Measurements from ENCODE around the gene TNFRSF6B. TPM values are rescaled to one million over a fixed set of nuclear protein-coding genes. Genes with fewer than 3 reads are reported as not detected.

The TNFRSF6B gene
- polyA plus RNA-seq, 3 donors, result 1.3 to 1.7 (median 1.4) TPM

DNA sequence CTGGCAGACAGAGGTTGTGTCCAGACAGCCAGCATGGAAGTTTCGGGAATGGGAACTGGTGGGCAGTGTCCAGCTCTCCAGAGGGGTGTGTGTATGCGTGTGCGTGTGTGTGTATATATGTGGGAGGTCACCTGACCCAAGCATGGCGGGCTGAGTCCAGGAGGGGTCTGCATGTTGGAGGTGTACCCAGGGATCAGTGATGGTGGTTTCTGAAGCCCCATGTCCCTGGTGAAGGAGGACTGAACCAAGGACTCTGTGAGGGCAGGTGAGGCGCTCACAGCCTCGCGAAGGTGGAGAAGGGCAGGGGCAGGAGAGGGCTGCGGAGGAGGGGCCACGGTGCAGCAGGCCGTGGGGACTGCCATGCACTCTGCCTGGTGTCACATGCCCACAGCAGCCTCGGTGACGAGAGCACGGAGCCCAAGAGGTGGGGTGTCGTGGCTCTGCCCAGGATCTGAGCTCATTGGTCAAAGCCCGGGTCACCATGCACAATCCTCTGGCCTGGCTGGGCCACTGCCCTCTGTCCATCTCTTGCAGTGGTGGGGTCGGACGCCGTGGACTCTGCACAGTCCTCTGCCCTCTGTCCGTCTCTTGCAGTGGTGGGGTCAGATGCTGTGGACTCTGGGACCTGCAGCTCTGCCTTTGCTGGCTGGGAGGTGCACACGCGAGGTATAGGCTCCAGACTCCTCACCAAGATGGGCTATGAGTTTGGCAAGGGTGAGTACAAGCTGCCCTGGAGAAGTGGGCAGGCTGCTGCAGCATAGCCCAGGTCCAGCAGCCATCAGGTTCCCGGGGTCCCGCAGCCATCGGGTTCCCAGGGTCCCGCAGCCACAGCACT is 37.9 kb downstream of the TNFRSF6B start:
- DNase-seq (ENCODE audit: low read depth in 3 of 3, low spot score in 2 of 3), result no peak

GRCh38 chr20:63734946-63735858 is 38.8 kb downstream of the TNFRSF6B start:
- no peak for DNase-seq (ENCODE audit: low read depth in 3 of 3, low spot score in 2 of 3)

DNA sequence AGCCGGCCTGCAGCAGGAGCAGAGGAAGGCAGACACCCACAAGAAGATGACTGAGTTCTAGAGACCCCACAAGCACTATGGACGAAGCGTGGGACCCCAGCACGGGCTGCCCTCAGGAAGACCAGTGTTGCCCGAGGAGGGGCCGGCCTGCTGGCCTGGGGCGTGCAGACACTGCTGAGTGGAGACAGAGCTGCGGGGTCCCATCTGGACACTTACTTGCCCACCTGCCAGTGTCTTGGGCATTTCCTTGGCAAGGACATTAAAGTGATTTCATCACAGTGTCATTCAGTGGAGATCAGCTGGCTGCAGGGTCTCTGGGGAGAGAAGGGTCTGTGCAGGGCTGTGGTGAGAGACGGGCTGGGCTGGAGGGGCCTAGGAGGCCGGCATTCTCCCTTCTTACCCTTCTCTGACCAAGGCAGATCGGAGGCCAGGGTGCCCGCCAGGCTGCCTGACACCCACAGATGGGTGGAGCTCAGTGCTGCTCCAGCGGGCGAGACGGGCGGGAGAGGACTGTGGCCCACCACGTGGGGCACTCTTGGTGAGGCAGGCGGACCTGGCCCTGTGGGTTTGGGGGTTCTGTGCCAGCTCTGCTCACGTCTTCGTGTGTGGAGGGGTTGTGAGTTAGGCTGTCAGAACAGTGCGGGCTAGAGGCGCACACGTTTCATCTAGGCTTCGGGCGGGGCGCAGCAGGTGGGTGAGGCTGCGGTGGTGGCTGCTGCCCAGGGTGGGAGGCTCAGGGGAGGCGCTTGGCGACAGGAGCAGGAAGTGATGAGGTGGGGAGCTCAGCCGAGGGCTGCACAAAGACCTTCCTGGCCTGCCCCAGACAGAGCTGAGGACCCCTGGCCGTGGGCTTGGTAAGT is 39.6 kb downstream of the TNFRSF6B start, which contains the start of gene LIME1:
LIME1 (plus strand) TSS at position 806 of the 860 bp plus-strand sequence. CDS start 886 bp downstream, outside the sequence.
- DNase-seq (ENCODE audit: low read depth in 3 of 3, low spot score in 2 of 3), result no peak

DNA sequence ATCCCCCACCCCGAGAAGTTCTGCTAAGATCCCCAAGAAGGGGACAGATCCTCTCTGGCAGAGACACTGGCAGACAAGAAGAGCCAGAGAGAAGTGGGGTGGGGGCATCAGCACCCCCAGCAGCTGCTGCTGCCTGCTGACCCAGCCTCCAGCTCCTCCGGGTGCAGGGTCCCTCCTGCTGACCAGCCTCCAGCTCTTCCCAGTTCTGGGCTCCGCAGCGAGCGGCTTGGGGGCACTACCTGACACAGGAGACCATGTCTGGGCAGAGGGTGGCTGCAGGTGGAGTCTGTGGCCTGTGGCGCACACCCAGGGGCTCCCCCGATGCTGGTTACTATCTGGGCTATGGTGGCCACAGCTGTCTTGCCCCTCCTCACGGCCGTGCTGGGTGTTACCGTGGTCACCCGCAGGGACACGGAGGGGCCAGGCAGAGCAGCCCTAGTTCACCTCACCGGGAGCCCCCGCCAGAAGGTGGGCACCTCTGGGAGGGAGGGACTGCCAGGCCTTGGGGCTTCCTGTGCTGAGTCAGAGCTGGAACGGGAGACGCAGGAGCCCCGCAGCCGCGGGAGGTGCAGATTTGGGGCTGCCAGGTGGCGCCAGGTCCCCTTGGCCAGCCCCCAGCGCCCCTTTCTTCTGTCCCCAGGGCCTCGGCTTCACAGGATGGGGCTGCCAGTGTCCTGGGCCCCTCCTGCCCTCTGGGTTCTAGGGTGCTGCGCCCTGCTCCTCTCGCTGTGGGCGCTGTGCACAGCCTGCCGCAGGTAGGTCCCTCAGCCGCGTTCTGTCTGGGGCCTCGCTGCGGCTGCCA is 40.6 kb downstream of the TNFRSF6B start:
- no peak for DNase-seq (ENCODE audit: low read depth in 3 of 3, low spot score in 2 of 3)

DNA sequence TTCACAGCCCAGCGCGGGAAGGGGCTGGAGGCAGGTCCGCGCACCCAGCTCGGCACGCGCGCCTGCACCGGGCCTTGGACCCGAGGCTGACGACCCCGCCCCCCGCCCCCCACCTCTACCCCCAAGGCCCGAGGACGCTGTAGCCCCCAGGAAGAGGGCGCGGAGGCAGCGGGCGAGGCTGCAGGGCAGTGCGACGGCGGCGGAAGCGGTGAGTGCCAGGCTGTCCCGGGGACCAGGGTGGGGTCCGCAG is 41.2 kb downstream of the TNFRSF6B start:
- no peak for DNase-seq (ENCODE audit: low read depth in 3 of 3, low spot score in 2 of 3)

GRCh38 chr20:63737945-63738686 is 41.7 kb downstream of the TNFRSF6B start:
- DNase-seq (ENCODE audit: low read depth in 3 of 3, low spot score in 2 of 3), result no peak

- DNase-seq (ENCODE audit: low read depth in 3 of 3, low spot score in 2 of 3), result peak in 1 of 3 donors; percentile 43
Measured at GRCh38 chr20:63738687-63739129, 42.3 kb downstream of the TNFRSF6B start.

- peak; percentile 36 to 70 (median 60) for DNase-seq (ENCODE audit: low read depth in 3 of 3, low spot score in 2 of 3)
Measured at GRCh38 chr20:63739130-63740069, 42.9 kb downstream of the TNFRSF6B start, which contains the start of gene SLC2A4RG. Gene SLC2A4RG, plus strand, starts transcription at chr20:63739776. Its CDS starts 137 bp downstream, at chr20:63739913.

- DNase-seq (ENCODE audit: low read depth in 3 of 3, low spot score in 2 of 3), result no peak
Measured at GRCh38 chr20:63740070-63740626, 43.7 kb downstream of the TNFRSF6B start.

GRCh38 chr20:63740627-63741353 is 44.3 kb downstream of the TNFRSF6B start:
- peak; percentile 60 to 76 (median 73) for DNase-seq (ENCODE audit: low read depth in 3 of 3, low spot score in 2 of 3)

DNA sequence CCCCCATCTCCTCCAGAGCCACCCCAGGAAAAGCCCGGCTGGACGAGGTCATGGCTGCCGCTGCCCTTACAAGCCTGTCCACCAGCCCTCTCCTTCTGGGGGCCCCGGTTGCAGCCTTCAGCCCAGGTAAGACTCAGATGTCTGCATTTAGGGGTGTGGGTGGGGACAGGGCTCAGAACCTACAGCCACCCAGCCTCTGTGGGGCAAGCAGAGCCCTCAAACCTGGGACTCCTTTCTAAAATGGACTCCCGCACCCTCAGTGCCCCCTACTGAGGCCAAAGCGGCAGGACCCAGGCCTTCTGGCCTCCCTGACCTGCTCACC is 44.9 kb downstream of the TNFRSF6B start:
- no peak for DNase-seq (ENCODE audit: low read depth in 3 of 3, low spot score in 2 of 3)

DNA sequence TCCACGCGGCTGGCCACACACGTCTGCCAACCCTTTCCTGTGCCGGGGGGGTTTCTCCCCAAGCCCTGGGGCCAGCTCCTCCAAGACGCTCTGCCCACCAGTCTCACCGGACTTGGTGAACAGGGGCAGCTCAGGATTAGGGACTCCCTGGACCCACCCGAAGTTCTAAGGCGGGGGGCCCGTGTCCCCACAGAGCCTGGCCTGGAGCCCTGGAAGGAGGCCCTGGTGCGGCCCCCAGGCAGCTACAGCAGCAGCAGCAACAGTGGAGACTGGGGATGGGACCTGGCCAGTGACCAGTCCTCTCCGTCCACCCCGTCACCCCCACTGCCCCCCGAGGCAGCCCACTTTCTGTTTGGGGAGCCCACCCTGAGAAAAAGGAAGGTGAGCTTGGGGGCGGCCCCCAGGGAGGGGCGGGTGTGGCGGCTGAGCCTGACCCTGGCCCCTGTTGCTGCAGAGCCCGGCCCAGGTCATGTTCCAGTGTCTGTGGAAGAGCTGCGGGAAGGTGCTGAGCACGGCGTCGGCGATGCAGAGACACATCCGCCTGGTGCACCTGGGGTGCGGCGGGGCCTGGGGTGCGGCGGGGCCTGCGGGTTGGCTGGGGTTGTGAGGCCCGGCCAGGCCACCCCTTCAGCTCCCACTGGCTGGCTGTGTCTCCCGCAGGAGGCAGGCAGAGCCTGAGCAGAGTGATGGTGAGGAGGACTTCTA is 45.4 kb downstream of the TNFRSF6B start:
- no peak for DNase-seq (ENCODE audit: low read depth in 3 of 3, low spot score in 2 of 3)

- no peak for DNase-seq (ENCODE audit: low read depth in 3 of 3, low spot score in 2 of 3)
Measured at GRCh38 chr20:63742381-63743024, 46.1 kb downstream of the TNFRSF6B start.

DNA sequence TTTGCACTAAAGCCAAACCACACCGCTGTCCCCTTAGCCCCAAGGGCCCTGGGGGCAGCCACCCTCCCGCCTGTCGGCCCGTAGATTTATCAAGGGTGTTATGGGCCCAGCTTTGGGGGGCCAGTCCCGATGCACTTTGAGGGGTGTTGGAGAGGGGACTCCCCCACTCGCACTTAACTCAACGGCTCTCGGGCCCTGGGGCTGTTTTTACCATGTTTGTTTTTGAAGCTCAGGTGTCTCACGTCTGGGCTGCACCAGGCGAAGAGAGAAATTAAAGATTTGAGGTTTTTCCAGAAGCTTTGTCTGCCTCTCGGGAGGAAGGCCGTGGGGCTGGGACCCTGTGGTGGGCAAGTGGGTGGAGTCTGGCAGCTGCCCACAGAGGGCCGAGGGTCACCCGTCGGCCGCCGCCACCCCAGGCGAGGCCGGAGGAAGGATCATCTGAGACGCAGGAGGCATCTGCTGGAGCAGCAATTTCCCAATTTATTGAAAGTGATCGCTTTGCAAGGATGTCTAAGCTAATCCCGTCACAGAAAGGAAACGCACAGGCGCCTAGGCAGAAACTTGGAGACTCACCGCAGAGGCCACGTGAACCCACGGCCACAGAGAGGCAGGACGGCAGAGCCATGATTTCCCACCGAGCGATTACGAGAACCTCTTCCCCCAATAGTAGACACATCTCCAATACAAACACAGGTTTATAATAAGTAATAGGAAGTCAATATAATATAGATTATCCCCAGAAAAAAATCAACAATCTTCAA is 46.9 kb downstream of the TNFRSF6B start:
- DNase-seq (ENCODE audit: low read depth in 3 of 3, low spot score in 2 of 3), result no peak

GRCh38 chr20:63744158-63744557 is 47.7 kb downstream of the TNFRSF6B start:
- DNase-seq (ENCODE audit: low read depth in 3 of 3, low spot score in 2 of 3), result no peak

Measured in right renal cortex interstitium (tissue), 3 donors.